Hepatocyte (in vitro differentiated cells): ENCODE data around the gene CARD9. TPM values are rescaled to one million over a fixed set of nuclear protein-coding genes. Genes with fewer than 3 reads are reported as not detected.

Source experiments
- DNase-seq: peaks from one replicate; pipeline ENCODE4 v3.0.0-alpha.2; 2016; ENCODE audit warnings: low spot score
- H2AFZ ChIP-seq: fragments of 200-600 bp; sonication (generic); 2 replicates; pipeline ENCODE4 v1.6.0; 2016; ENCODE audit warnings: antibody characterized with exemption, mild to moderate bottlenecking
- H3K27ac ChIP-seq: fragments of 200-600 bp; sonication (generic); 2 replicates; pipeline ENCODE4 v1.5.1; 2016; ENCODE audit warnings: mild to moderate bottlenecking
- H3K27me3 ChIP-seq: fragments of 200-600 bp; sonication (generic); 2 replicates; pipeline ENCODE4 v1.6.1; 2016
- H3K36me3 ChIP-seq: fragments of 200-600 bp; sonication (generic); replicated peaks from 2 replicates; pipeline ENCODE4 v1.5.1; 2016; ENCODE audit warnings: low read depth; ENCODE audit not compliant: insufficient read depth
- H3K4me1 ChIP-seq: fragments of 200-600 bp; sonication (generic); 2 replicates; pipeline ENCODE4 v1.5.1; 2016; ENCODE audit warnings: mild to moderate bottlenecking, moderate library complexity; ENCODE audit not compliant: insufficient read depth
- H3K4me2 ChIP-seq: fragments of 200-600 bp; sonication (generic); 2 replicates; pipeline ENCODE4 v1.6.0; 2016
- H3K4me3 ChIP-seq: fragments of 200-600 bp; sonication (generic); 2 replicates; pipeline ENCODE4 v1.5.1; 2016; ENCODE audit warnings: mild to moderate bottlenecking
- H3K79me2 ChIP-seq: fragments of 200-600 bp; sonication (generic); 2 replicates; pipeline ENCODE4 v1.6.0; 2017; ENCODE audit warnings: mild to moderate bottlenecking
- H3K9me2 ChIP-seq: fragments of 200-600 bp; sonication (generic); replicated peaks from 2 replicates; pipeline ENCODE4 v1.6.0; 2017; ENCODE audit warnings: mild to moderate bottlenecking; ENCODE audit not compliant: insufficient read depth
- H3K9me3 ChIP-seq: fragments of 200-600 bp; sonication (generic); 2 replicates; pipeline ENCODE4 v1.5.1; 2016; ENCODE audit warnings: low read depth, mild to moderate bottlenecking
- H4K20me1 ChIP-seq: fragments of 200-600 bp; sonication (generic); 2 replicates; pipeline ENCODE4 v1.6.0; 2016; ENCODE audit warnings: mild to moderate bottlenecking; ENCODE audit not compliant: insufficient read depth, poor library complexity, severe bottlenecking
- EZH2 ChIP-seq: fragments of 200-600 bp; sonication (generic); IDR thresholded peaks from 2 replicates; pipeline ENCODE4 v1.6.1; 2016; ENCODE audit warnings: antibody characterized with exemption, mild to moderate bottlenecking, borderline replicate concordance
- EZH2phosphoT487 ChIP-seq: fragments of 200-600 bp; sonication (generic); IDR thresholded peaks from one replicate; pipeline ENCODE4 v1.6.1; 2018; ENCODE audit warnings: antibody characterized with exemption, mild to moderate bottlenecking, low read depth, moderate library complexity; ENCODE audit not compliant: unreplicated experiment, severe bottlenecking
- WGBS: methylation state at CpG from one replicate; pipeline ENCODE4 v1.1.6; 2016; ENCODE audit warnings: low lambda C conversion rate; ENCODE audit errors: missing lambda C conversion rate; 5-methylcytosine and 5-hydroxymethylcytosine counted together
- polyA plus RNA-seq: library from polyadenylated mRNA; unstranded; fragments of >200 nt; fragmentation: Nextera tagmentation; extraction: Ambion mirVana; gene quantifications from 2 replicates; pipeline ENCODE4 v1.2.1, GENCODE V29; 2016
- total RNA-seq: library from RNA; depleted of rRNA; stranded (reverse); fragments of >200 nt; gene quantifications from 2 replicates; pipeline ENCODE4 v1.2.3, GENCODE V29; 2014
- TF ChIP-seq, protein P1 (sequence below): fragments of 200-600 bp; sonication (generic); IDR thresholded peaks from 2 replicates; pipeline ENCODE4 v1.5.1; 2016; ENCODE audit warnings: antibody characterized with exemption, mild to moderate bottlenecking; ENCODE audit not compliant: poor library complexity

Gene CARD9
- total and polyA plus RNA-seq, 2 experiments from 2014 or later = 0.80 to 1.5 TPM

DNA sequence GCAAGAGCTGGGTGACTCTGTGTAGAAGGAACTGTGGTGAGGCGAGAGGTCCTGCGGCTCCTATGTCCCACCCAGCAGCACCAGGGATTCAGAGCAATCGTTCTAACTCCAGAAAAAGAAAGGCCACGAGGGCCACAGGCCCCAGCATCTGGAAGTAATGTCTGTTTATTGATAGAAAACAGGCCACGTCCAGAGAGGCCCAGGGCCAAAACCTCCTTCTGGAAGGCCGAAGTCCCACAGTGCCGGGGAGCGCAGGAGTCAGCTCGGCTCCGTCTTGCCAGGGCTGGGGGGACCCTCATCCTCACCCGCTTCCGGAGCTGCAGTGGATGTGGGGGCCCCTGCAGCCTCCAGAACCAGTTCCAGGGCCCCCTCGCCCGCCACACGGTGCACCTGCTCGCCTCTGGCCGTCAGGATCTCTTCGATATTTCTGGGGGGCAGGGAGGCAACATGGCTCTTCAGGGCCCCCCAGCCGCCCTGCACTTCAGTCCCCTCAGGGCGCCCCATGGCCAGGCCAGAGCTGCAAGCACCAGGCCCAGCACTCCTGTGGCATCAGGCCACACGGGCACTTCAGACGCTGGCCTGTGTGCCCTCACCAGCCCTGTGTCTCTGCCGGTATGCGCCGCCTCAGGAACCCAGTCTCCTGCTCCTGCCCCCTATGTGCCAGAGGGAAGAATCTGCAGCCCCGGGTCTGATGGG is 11.6 kb downstream of the CARD9 start:
- TF ChIP-seq EZH2phosphoT487 = no peak
- TF ChIP-seq EZH2 = no peak
- TF ChIP-seq, protein P1, sequence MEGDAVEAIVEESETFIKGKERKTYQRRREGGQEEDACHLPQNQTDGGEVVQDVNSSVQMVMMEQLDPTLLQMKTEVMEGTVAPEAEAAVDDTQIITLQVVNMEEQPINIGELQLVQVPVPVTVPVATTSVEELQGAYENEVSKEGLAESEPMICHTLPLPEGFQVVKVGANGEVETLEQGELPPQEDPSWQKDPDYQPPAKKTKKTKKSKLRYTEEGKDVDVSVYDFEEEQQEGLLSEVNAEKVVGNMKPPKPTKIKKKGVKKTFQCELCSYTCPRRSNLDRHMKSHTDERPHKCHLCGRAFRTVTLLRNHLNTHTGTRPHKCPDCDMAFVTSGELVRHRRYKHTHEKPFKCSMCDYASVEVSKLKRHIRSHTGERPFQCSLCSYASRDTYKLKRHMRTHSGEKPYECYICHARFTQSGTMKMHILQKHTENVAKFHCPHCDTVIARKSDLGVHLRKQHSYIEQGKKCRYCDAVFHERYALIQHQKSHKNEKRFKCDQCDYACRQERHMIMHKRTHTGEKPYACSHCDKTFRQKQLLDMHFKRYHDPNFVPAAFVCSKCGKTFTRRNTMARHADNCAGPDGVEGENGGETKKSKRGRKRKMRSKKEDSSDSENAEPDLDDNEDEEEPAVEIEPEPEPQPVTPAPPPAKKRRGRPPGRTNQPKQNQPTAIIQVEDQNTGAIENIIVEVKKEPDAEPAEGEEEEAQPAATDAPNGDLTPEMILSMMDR = no peak
- DNase-seq = no peak
- Histone ChIP-seq H3K4me2 (no peak overlapping the region), H3K27ac (peak overlapping the region; percentile 55), H3K27me3 (no peaks in the 10 kb centered on the region), H4K20me1 (no peaks in the 10 kb centered on the region), H3K4me3 (no peak overlapping the region), H3K4me1 (peaks cover 6% of the 10 kb centered on the region), H2AFZ (no peak overlapping the region), H3K36me3 (no peaks in the 10 kb centered on the region), H3K9me3 (no peaks in the 10 kb centered on the region), H3K9me2 (no peaks in the 10 kb centered on the region), H3K79me2 (no peaks in the 10 kb centered on the region)
- WGBS = 85% methylated on average over 25 of the region's 26 CpGs

DNA sequence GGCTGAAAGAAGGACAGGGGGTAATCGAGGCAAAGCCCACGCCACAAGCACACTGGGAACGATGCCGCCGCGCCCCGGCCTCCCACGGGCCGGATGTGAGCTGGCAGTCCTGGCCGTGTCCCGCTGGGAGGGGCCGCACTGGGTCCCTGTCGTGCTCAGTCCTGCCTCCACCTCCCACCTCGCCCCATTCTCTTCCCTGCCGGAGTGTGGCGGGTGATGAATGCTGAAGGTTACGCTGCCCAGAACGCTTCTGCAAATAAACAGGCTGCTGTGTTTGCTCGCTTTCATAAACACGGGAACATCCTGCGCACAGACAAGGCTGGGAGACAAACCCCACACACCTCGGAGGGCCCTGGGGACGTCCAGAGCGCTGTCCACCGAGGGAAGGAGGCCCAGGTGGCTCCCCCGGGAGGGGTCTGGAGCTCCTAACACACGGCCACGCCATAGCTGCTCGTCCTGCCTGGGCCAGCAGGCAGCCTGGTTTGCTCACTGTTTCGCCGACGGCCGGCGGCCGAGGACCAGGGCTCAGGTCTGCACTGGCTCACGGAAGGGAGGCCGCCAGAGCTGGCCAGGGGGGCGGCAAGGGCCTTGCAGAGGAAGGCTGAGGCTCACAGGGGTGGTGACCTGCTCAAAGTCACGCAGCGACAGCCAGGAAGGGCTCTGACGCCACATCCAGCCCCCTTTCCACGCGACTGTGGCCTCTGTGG is 12.3 kb downstream of the CARD9 start:
- no peak overlapping the region for H3K4me3 ChIP-seq
- no peak for TF ChIP-seq EZH2
- TF ChIP-seq, protein P1 = no peak
- no peak for TF ChIP-seq EZH2phosphoT487
- WGBS = 60% methylated on average over 42 of the region's 43 CpGs
- H3K9me2 ChIP-seq = no peaks in the 10 kb centered on the region
- H3K9me3 ChIP-seq = no peaks in the 10 kb centered on the region
- DNase-seq = no peak
- H3K27me3 ChIP-seq = no peaks in the 10 kb centered on the region
- no peaks in the 10 kb centered on the region for H4K20me1 ChIP-seq
- H3K4me2 ChIP-seq = peak overlapping the region; percentile 8
- peaks cover 6% of the 10 kb centered on the region for H3K4me1 ChIP-seq
- H2AFZ ChIP-seq = no peak overlapping the region
- H3K36me3 ChIP-seq = no peaks in the 10 kb centered on the region
- H3K79me2 ChIP-seq = no peaks in the 10 kb centered on the region
- H3K27ac ChIP-seq = peak overlapping the region; percentile 55

DNA sequence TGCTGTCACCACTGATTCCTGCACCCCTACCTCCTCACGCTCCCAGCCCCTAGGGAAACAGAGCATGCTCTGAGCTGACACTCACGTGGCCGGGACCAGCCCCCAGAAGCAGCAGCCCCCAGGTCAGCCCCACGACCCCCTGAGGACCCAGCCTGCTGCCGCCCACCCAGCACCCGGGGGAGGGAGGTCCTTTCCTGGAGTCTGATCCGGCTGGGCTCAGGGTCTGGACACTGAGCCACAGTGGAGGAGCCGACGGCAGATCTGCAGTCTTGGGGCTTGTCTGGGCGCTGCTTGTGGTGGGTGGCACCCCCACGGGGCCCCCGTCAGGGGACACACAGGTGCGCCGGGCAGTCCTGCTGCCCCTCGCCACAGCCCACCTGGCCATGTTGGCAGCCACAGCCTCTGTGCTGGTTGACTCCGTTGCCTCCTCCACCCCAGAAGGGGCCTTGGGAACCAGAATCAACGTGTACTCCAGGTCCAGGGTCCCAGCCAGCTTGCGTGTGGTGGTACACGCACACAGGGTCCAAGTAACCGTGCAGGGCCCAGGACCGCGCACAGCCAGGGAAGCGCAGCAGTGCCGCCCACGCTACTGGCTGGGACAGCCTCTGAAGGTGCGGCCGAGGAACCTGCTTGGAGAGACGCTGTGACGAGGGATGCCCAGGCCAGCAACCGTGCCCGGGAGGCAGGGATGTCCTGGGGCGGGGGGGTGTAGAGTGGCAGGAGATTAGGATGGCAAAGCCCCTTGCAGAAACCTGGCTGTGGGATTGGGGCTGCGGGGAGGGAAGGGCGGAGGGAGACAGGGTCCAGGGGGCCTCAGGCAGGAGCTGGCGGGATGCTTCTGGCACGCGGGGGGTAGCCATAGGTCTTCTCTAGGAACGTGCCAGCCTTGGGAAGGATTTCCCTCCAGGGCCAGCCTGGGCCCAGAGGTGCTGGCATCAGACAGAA is 13.4 kb downstream of the CARD9 start:
- 95% methylated on average over 28 of the region's 38 CpGs for WGBS
- H3K27me3 ChIP-seq = no peaks in the 10 kb centered on the region
- H3K9me3 ChIP-seq = no peaks in the 10 kb centered on the region
- H3K9me2 ChIP-seq = no peaks in the 10 kb centered on the region
- no peak for TF ChIP-seq EZH2
- TF ChIP-seq EZH2phosphoT487 = no peak
- TF ChIP-seq, protein P1 = no peak
- H2AFZ ChIP-seq = no peak overlapping the region
- H3K36me3 ChIP-seq = no peaks in the 10 kb centered on the region
- no peak overlapping the region for H3K27ac ChIP-seq
- H3K4me1 ChIP-seq = peaks cover 6% of the 10 kb centered on the region
- no peak for DNase-seq
- no peak overlapping the region for H3K4me2 ChIP-seq
- H3K4me3 ChIP-seq = no peak overlapping the region
- no peaks in the 10 kb centered on the region for H4K20me1 ChIP-seq
- no peaks in the 10 kb centered on the region for H3K79me2 ChIP-seq
